Mesodermal cell (in vitro differentiated cells): ENCODE measurements around the gene KRT6B.

ENCODE experiments used
- H3K27ac ChIP-seq: 2 replicates; pipeline ENCODE4 v1.7.0; 2013; ENCODE audit warnings: mild to moderate bottlenecking, low read depth, low read length, moderate library complexity; ENCODE audit not compliant: severe bottlenecking
- H3K36me3 ChIP-seq: 2 replicates; pipeline ENCODE4 v1.7.1; 2013; ENCODE audit warnings: mild to moderate bottlenecking, low read length, moderate library complexity; ENCODE audit not compliant: control insufficient read depth, insufficient read depth
- H3K4me1 ChIP-seq: one replicate; pipeline ENCODE4 v1.7.1; 2013; ENCODE audit warnings: mild to moderate bottlenecking, low read length; ENCODE audit not compliant: insufficient read depth, control insufficient read depth, poor library complexity, severe bottlenecking
- H3K4me3 ChIP-seq: 2 replicates; pipeline ENCODE4 v1.7.0; 2013; ENCODE audit warnings: low read length, control low read depth, mild to moderate bottlenecking; ENCODE audit not compliant: insufficient read depth, poor library complexity, severe bottlenecking; ENCODE audit errors: extremely low read depth
- H3K9me3 ChIP-seq: 2 replicates; pipeline ENCODE4 v1.7.1; 2013; ENCODE audit warnings: mild to moderate bottlenecking, low read length, moderate library complexity; ENCODE audit not compliant: control insufficient read depth
- WGBS, 2 experiments: methylation state at CpG; one replicate each; pipeline ENCODE4 v1.1.5; 2013; ENCODE audit warnings: missing lambda C conversion rate in 2 of 2; ENCODE audit not compliant: insufficient coverage in 2 of 2; 5-methylcytosine and 5-hydroxymethylcytosine counted together

KRT6B gene

DNA sequence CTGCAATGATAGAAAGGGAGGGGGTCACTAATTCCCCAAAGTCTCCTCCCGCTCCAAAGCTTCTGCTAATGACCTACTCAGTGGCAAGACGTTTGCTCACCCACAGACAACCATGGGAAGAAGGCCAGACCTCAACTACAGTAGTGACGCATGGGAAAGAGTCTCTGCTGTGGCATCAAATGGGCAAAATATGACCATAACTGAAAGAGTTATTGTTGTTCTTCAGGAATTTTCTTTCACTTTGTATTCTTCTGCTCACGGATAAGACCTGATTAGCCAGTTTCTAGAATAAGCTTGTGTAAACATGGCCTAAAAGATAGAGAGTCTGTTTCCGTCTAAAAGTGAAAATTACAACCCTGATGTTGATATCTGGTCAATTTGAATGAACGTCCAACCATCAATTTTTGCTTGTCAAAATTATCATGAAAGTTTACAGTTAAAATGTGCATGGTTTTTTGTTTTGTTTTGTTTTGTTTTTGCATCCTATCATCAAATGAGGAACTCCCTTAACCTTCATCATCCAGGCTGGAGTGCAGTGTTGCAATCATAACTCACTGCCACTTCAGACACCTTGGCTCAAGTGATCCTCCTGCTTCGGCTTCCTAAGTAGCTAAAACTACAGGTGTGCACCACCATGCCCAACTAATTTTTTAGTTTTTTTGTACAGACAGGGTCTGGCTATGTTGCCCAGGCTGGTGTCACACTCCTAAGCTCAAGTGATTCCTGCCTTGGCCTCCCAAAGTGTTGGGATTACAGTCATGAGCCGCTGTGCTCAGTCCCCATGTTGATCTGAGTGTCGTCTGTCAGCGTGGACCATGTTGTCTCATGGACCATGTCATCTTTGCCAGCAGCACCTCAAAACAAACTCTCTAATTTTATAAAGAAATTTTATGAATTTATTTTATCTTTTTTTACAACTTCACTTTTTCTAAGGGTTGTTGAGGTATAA, 7.0 kb downstream of the KRT6B start:
- 87% methylated on average over 4 to 7 of the region's 10 CpGs for WGBS, 2 experiments
- Histone ChIP-seq H3K4me1 (peaks cover 19% of the 10 kb centered on the region), H3K36me3 (no peaks in the 10 kb centered on the region), H3K9me3 (no peaks in the 10 kb centered on the region), H3K4me3 (no peak overlapping the region), H3K27ac (no peak overlapping the region)

GRCh38 chr12:52443966-52444365, 8.0 kb downstream of the KRT6B start:
- H3K9me3 ChIP-seq: no peaks in the 10 kb centered on the region
- no peak overlapping the region for H3K27ac ChIP-seq
- no peaks in the 10 kb centered on the region for H3K36me3 ChIP-seq
- WGBS, 2 experiments: 86 to 94% methylated on average over 2 to 3 of the region's 3 CpGs
- no peak overlapping the region for H3K4me3 ChIP-seq
- peaks cover 19% of the 10 kb centered on the region for H3K4me1 ChIP-seq

- Histone ChIP-seq H3K4me3 (no peak overlapping the region), H3K36me3 (no peaks in the 10 kb centered on the region), H3K27ac (peak overlapping the region; percentile 59), H3K4me1 (peaks cover 19% of the 10 kb centered on the region), H3K9me3 (no peaks in the 10 kb centered on the region)
- 18 to 27% methylated on average over 5 of the region's 6 CpGs for WGBS, 2 experiments
Measured at GRCh38 chr12:52442600-52443061, 9.3 kb downstream of the KRT6B start.

- H3K36me3 ChIP-seq: no peaks in the 10 kb centered on the region
- no peak overlapping the region for H3K4me3 ChIP-seq
- H3K9me3 ChIP-seq: no peaks in the 10 kb centered on the region
- peak overlapping the region; percentile 90 for H3K27ac ChIP-seq
- H3K4me1 ChIP-seq: peaks cover 24% of the 10 kb centered on the region
- 73 to 74% methylated on average over 6 to 8 of the region's 9 CpGs for WGBS, 2 experiments
Measured at GRCh38 chr12:52441320-52441911, 10.5 kb downstream of the KRT6B start.

DNA sequence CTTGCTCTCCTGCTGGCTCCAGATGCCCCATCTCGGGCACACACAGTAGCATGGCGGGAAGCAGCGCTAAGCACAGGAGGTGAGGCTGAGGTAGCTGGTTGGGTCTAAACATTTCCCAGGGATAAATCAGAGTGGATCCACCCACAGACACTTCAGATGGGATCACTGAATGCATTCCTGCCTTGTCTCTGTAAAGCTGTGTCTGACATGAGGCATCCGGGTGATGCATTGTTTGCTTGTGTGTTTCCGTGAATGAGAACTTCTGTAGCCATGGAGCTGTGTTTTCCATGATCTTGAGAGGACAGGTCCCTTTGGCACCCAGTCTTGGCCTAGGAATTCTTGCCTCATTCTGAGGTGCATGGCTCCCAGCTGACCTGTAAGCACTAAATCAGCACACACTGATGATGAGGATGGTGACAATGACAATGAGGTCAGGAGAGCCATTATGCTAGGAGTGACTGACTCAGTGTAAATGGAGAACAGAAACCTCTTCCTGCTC, 11.1 kb downstream of the KRT6B start:
- Histone ChIP-seq H3K27ac (peak overlapping the region; percentile 90), H3K9me3 (no peaks in the 10 kb centered on the region), H3K4me1 (peaks cover 26% of the 10 kb centered on the region), H3K4me3 (no peak overlapping the region), H3K36me3 (no peaks in the 10 kb centered on the region)
- 83 to 86% methylated on average over 5 of the region's 5 CpGs for WGBS, 2 experiments

- Histone ChIP-seq H3K27ac (no peak overlapping the region), H3K9me3 (no peaks in the 10 kb centered on the region), H3K36me3 (no peaks in the 10 kb centered on the region), H3K4me3 (no peak overlapping the region), H3K4me1 (peaks cover 26% of the 10 kb centered on the region)
- WGBS, 2 experiments: 92 to 100% methylated on average over 1 to 2 of the region's 2 CpGs
Measured at GRCh38 chr12:52439845-52440244, 12.1 kb downstream of the KRT6B start.

DNA sequence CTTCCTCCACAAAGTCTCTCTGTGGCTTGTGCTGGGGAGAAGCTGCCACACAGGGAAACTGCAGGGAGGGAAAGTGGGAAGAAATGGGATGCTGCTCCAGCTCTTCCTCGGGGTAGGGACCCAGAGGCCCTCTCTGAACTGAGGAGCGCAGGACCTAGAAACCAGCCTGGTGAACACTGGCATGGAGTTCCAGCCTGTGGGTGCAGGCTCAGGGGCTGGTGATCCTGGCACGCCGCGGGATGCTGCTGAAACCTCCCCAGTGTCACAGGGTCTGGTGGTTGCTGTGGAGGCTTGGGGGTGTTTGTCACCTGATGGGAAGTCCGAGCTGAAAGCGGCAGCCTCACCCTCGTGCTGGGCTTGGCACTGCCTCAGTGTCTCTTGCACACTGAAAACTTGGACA, 12.5 kb downstream of the KRT6B start:
- Histone ChIP-seq H3K36me3 (no peaks in the 10 kb centered on the region), H3K27ac (no peak overlapping the region), H3K4me1 (peaks cover 26% of the 10 kb centered on the region), H3K9me3 (no peaks in the 10 kb centered on the region), H3K4me3 (no peak overlapping the region)
- 82 to 86% methylated on average over 7 of the region's 8 CpGs for WGBS, 2 experiments

GRCh38 chr12:52438305-52439301, 13.3 kb downstream of the KRT6B start:
- Histone ChIP-seq H3K27ac (no peak overlapping the region), H3K36me3 (no peaks in the 10 kb centered on the region), H3K4me3 (no peak overlapping the region), H3K4me1 (peaks cover 26% of the 10 kb centered on the region), H3K9me3 (no peaks in the 10 kb centered on the region)
- WGBS, 2 experiments: 88 to 89% methylated on average over 4 to 7 of the region's 8 CpGs

- 85 to 91% methylated on average over 6 to 7 of the region's 9 CpGs for WGBS, 2 experiments
- Histone ChIP-seq H3K4me1 (peaks cover 20% of the 10 kb centered on the region), H3K4me3 (no peak overlapping the region), H3K27ac (no peak overlapping the region), H3K9me3 (no peaks in the 10 kb centered on the region), H3K36me3 (no peaks in the 10 kb centered on the region)
Measured at GRCh38 chr12:52437508-52437907, 14.4 kb downstream of the KRT6B start.

- Histone ChIP-seq H3K4me1 (peaks cover 14% of the 10 kb centered on the region), H3K36me3 (no peaks in the 10 kb centered on the region), H3K4me3 (no peak overlapping the region), H3K9me3 (no peaks in the 10 kb centered on the region), H3K27ac (peak overlapping the region; percentile 36)
- WGBS, 2 experiments: 89 to 90% methylated on average over 5 of the region's 9 CpGs
Measured at GRCh38 chr12:52436828-52437474, 15.0 kb downstream of the KRT6B start.
